ENCODE data around the gene SETDB2. TPM values are rescaled to one million over a fixed set of nuclear protein-coding genes. Genes with fewer than 3 reads are reported as not detected.

SETDB2 gene
- total RNA-seq (2021) (5.4 to 5.9 TPM (median 5.9 TPM) in 3 replicates), Bru-seq, nascent RNA (percentile 67 among the genes with signal in this experiment)
- long read RNA-seq, experiment 1, full-length matches to known transcripts: 6 of 56 reads
- long read RNA-seq, experiment 1, partial matches to known transcripts: 3 of 56 reads
- long read RNA-seq, experiment 1, other reads (novel, unspliced or antisense): 47 of 56 reads
- long read RNA-seq, experiment 2, partial matches to known transcripts: 0 of 7 reads
- long read RNA-seq, experiment 2, other reads (novel, unspliced or antisense): 7 of 7 reads
- long read RNA-seq, experiment 3, partial matches to known transcripts: 0 of 11 reads
- long read RNA-seq, experiment 3, other reads (novel, unspliced or antisense): 11 of 11 reads

GRCh38 chr13:49443704-49444523, at the start of gene SETDB2, which contains the start of gene CAB39L:
Gene SETDB2, plus strand, starts transcription at chr13:49444274. Its CDS starts 7,620 bp downstream, at chr13:49451894.
Gene CAB39L, minus strand, starts transcription at chr13:49444064. Its CDS starts 61,154 bp downstream, at chr13:49382910.
- Mint-ChIP-seq H3K27ac (peak within 1 kb of the TSS; percentile 99), H3K9me3 (no peaks in the 10 kb centered on the region), H3K36me3 (no peaks in the 10 kb centered on the region), H3K27me3 (ENCODE audit: low read depth) (no peaks in the 10 kb centered on the region), H3K4me1 (peaks cover 22% of the 10 kb centered on the region), H3K4me3 (peak within 1 kb of the TSS; percentile 94)
- DNase-seq (ENCODE audit: low spot score) (peak; percentile 99), ATAC-seq (peak; percentile 97)
- ChIA-PET POLR2A (interaction anchor here (0.6 to 1.4 kb wide), 4 partner anchors 51 to 349 kb away, joined by 3 to 5 read pairs (median 3); partner anchors contain the start of genes KPNA3, PHF11 and RCBTB1), CTCF (interaction anchor here (0.6 to 2.0 kb wide), 8 partner anchors 7 to 247 kb away, joined by 3 to 9 read pairs (median 4); partner anchors contain the start of gene EBPL)
- TF ChIP-seq GTF2I (CRISPR knock-in tag; conservative IDR thresholded peaks at IDR 0.05): 0 out of 2 replicates have a peak, but pooled peaks have one; percentile 28
- no peak for TF ChIP-seq ZNF532 (CRISPR knock-in tag; IDR thresholded peaks at IDR 0.05; ENCODE audit: borderline replicate concordance)
- peak; percentile 70 for TF ChIP-seq GABPB1 (CRISPR knock-in tag; IDR thresholded peaks at IDR 0.05)
- TF ChIP-seq HMGXB4 (CRISPR knock-in tag; IDR thresholded peaks at IDR 0.05): peak; percentile 51; the same call in 1 of the 2 replicates
- TF ChIP-seq CREM (CRISPR knock-in tag; IDR thresholded peaks at IDR 0.05): 0 out of 2 replicates have a peak, but pooled peaks have one; percentile 48
- peak; percentile 85 for TF ChIP-seq MAX (CRISPR knock-in tag; IDR thresholded peaks at IDR 0.05)
- peak; percentile 89; the same call in 1 of the 2 replicates for TF ChIP-seq ARID4B (CRISPR knock-in tag; IDR thresholded peaks at IDR 0.05; ENCODE audit: borderline replicate concordance)
- no peak for TF ChIP-seq MXD4 (CRISPR knock-in tag; IDR thresholded peaks at IDR 0.05; ENCODE audit: borderline replicate concordance)
- peak; percentile 60; the same call in 1 of the 2 replicates for TF ChIP-seq E2F5 (CRISPR knock-in tag; IDR thresholded peaks at IDR 0.05)
- TF ChIP-seq USF2 (CRISPR knock-in tag; IDR thresholded peaks at IDR 0.05): peak; percentile 23; the same call in 1 of the 2 replicates
- TF ChIP-seq ZBTB43 (CRISPR knock-in tag; IDR thresholded peaks at IDR 0.05): 0 out of 2 replicates have a peak, but pooled peaks have one; percentile 32
- peak; percentile 76 for TF ChIP-seq SP1 (CRISPR knock-in tag; conservative IDR thresholded peaks at IDR 0.05)
- TF ChIP-seq NFYB (CRISPR knock-in tag; conservative IDR thresholded peaks at IDR 0.05; ENCODE audit: low read depth): peak; percentile 73
- 0 out of 2 replicates have a peak, but pooled peaks have one; percentile 11 for TF ChIP-seq MYBL2 (CRISPR knock-in tag; IDR thresholded peaks at IDR 0.05)
- no peak for TF ChIP-seq ZMAT4 (CRISPR knock-in tag; IDR thresholded peaks at IDR 0.05)
- TF ChIP-seq FOXK1 (CRISPR knock-in tag; IDR thresholded peaks at IDR 0.05): peak; percentile 67; the same call in 1 of the 2 replicates
- TF ChIP-seq ERG (CRISPR knock-in tag; IDR thresholded peaks at IDR 0.05): peak; percentile 38; the same call in 1 of the 2 replicates
